Large intestine (tissue), 3 donors: ENCODE data around the gene OAT. TPM values are rescaled to one million over a fixed set of nuclear protein-coding genes. Genes with fewer than 3 reads are reported as not detected.

Experiments used
- DNase-seq, 2 donors: peaks; one replicate each; pipeline versions ENCODE4 v3.0.0 to v3.0.0-alpha.2; 2013
- H3K27ac ChIP-seq: one replicate; pipeline ENCODE4 v1.5.1; 2013; ENCODE audit warnings: low read length
- H3K27me3 ChIP-seq: 2 replicates; pipeline ENCODE4 v1.6.1; 2013; ENCODE audit warnings: low read length; ENCODE audit not compliant: control insufficient read depth, insufficient read depth
- H3K36me3 ChIP-seq: 2 replicates; pipeline ENCODE4 v1.6.1; 2013; ENCODE audit warnings: low read length; ENCODE audit not compliant: control insufficient read depth, insufficient read depth
- H3K4me1 ChIP-seq: one replicate; pipeline ENCODE4 v1.6.1; 2013; ENCODE audit warnings: low read length; ENCODE audit not compliant: control insufficient read depth, insufficient read depth
- H3K4me3 ChIP-seq: one replicate; pipeline ENCODE4 v1.5.1; 2013; ENCODE audit warnings: low read length
- H3K9me3 ChIP-seq: one replicate; pipeline ENCODE4 v1.6.1; 2013; ENCODE audit warnings: mild to moderate bottlenecking, low read depth, low read length, moderate library complexity; ENCODE audit not compliant: control insufficient read depth
- WGBS: methylation state at CpG from one replicate; pipeline ENCODE4 v1.1.5; 2013; ENCODE audit warnings: low lambda C conversion rate; ENCODE audit not compliant: insufficient coverage; 5-methylcytosine and 5-hydroxymethylcytosine counted together
- polyA plus RNA-seq: library from polyadenylated mRNA; unstranded; fragments of 120-200 nt; gene quantifications from one replicate; pipeline ENCODE4 v1.2.1, GENCODE V29; 2013

Gene OAT
- polyA plus RNA-seq, 1 donor, result 1,580 TPM

GRCh38 chr10:124408357-124408756, 10.4 kb downstream of the OAT start:
- DNase-seq, result no peak
- 8% methylated on average over 2 of the region's 2 CpGs for WGBS
- H3K4me1 ChIP-seq, result peaks cover 6% of the 10 kb centered on the region
- peaks cover 70% of the 10 kb centered on the region for H3K36me3 ChIP-seq
- no peak overlapping the region for H3K27ac ChIP-seq
- no peaks in the 10 kb centered on the region for H3K9me3 ChIP-seq
- no peaks in the 10 kb centered on the region for H3K27me3 ChIP-seq
- H3K4me3 ChIP-seq, result no peak overlapping the region

DNA sequence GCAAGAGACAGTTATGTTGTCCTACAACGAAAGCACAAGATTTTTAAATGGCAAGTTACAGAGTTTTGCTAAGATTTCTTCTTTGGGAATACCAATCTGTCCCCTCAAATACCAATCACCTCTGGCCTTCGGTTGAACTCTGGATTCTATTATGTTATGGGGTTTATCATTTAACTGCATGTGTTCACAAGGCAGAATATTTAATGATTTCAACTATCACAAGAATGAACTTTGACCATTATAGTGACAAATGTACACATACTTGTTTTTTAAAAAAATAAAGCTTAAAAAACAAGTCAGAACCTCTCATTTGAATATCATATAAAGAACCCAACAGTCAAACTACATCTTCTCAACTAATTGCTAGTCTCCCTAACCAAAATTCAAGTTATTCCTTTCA, 11.3 kb downstream of the OAT start:
- WGBS, result no CpG with 5 or more reads among the region's 2 CpGs
- DNase-seq, result peak in 1 of 2 donors; percentile 58
- Histone ChIP-seq H3K36me3 (peaks cover 72% of the 10 kb centered on the region), H3K27ac (peak overlapping the region; percentile 29), H3K4me3 (no peak overlapping the region), H3K9me3 (no peaks in the 10 kb centered on the region), H3K27me3 (no peaks in the 10 kb centered on the region), H3K4me1 (peaks cover 6% of the 10 kb centered on the region)

- H3K4me1 ChIP-seq, result peaks cover 6% of the 10 kb centered on the region
- peak overlapping the region; percentile 61 for H3K27ac ChIP-seq
- DNase-seq, result peak; percentile 70 to 79
- H3K9me3 ChIP-seq, result no peaks in the 10 kb centered on the region
- no peaks in the 10 kb centered on the region for H3K27me3 ChIP-seq
- no CpG with 5 or more reads among the region's 8 CpGs for WGBS
- H3K4me3 ChIP-seq, result no peak overlapping the region
- peaks cover 82% of the 10 kb centered on the region for H3K36me3 ChIP-seq
These were observed 15.2 kb downstream of the OAT start for GRCh38 chr10:124403548-124403947.

GRCh38 chr10:124402273-124402672, 16.4 kb downstream of the OAT start:
- Histone ChIP-seq H3K27me3 (no peaks in the 10 kb centered on the region), H3K9me3 (no peaks in the 10 kb centered on the region), H3K36me3 (peaks cover 85% of the 10 kb centered on the region), H3K4me1 (no peaks in the 10 kb centered on the region), H3K27ac (no peak overlapping the region), H3K4me3 (no peak overlapping the region)
- DNase-seq, result no peak
- WGBS, result 80% methylated on average over 2 of the region's 2 CpGs

DNA sequence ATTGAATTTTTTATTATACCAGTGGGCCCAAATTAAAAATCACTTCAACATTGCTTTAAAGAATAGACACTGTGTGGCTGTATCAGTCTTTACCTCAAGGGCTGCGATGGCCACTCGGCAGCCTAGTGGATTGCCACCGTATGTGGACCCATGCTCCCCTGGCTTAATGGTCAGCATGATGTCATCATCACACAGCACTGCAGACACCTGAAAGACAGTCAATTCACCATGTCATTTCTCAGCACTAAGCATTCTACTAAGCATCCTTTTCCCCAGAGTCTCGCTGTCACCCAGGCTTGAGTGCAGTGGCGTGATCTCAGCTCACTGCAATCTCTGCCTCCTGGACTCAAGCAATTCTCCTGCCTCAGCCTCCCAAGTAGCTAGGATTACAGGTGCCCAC, 17.1 kb downstream of the OAT start:
- WGBS, result no CpG with 5 or more reads among the region's 5 CpGs
- no peak overlapping the region for H3K4me3 ChIP-seq
- H3K4me1 ChIP-seq, result no peaks in the 10 kb centered on the region
- H3K9me3 ChIP-seq, result no peaks in the 10 kb centered on the region
- peaks cover 84% of the 10 kb centered on the region for H3K36me3 ChIP-seq
- no peak overlapping the region for H3K27ac ChIP-seq
- H3K27me3 ChIP-seq, result no peaks in the 10 kb centered on the region
- no peak for DNase-seq

DNA sequence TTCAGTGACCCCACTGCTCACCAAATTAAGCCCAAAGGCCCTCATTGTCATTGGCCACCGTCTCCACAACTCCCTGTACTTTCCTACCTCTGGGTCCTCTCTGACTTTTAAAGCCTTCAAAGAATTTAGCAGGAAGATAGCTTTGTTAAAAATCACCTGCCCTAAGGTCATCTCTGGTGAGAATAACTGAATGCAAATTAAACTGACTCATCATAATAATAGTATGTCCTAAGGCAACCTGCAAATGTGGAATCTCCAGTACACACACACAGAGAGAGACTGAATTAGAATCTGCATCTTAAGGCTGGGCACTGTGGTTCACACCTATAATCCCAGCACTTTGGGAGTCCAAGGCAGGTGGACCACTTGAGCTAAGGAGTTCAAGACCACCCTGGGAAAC, 24.1 kb downstream of the OAT start:
- Histone ChIP-seq H3K4me1 (no peaks in the 10 kb centered on the region), H3K36me3 (peaks cover 21% of the 10 kb centered on the region), H3K9me3 (no peaks in the 10 kb centered on the region), H3K4me3 (no peak overlapping the region), H3K27ac (no peak overlapping the region), H3K27me3 (no peaks in the 10 kb centered on the region)
- WGBS, result no CpG with 5 or more reads among the region's 1 CpG
- no peak for DNase-seq

GRCh38 chr10:124392626-124393342, 25.9 kb downstream of the OAT start:
- DNase-seq, result no peak
- peaks cover 11% of the 10 kb centered on the region for H3K36me3 ChIP-seq
- no peaks in the 10 kb centered on the region for H3K9me3 ChIP-seq
- no peaks in the 10 kb centered on the region for H3K27me3 ChIP-seq
- peaks cover 5% of the 10 kb centered on the region for H3K4me1 ChIP-seq
- no CpG with 5 or more reads among the region's 11 CpGs for WGBS
- no peak overlapping the region for H3K27ac ChIP-seq
- H3K4me3 ChIP-seq, result no peak overlapping the region

DNA sequence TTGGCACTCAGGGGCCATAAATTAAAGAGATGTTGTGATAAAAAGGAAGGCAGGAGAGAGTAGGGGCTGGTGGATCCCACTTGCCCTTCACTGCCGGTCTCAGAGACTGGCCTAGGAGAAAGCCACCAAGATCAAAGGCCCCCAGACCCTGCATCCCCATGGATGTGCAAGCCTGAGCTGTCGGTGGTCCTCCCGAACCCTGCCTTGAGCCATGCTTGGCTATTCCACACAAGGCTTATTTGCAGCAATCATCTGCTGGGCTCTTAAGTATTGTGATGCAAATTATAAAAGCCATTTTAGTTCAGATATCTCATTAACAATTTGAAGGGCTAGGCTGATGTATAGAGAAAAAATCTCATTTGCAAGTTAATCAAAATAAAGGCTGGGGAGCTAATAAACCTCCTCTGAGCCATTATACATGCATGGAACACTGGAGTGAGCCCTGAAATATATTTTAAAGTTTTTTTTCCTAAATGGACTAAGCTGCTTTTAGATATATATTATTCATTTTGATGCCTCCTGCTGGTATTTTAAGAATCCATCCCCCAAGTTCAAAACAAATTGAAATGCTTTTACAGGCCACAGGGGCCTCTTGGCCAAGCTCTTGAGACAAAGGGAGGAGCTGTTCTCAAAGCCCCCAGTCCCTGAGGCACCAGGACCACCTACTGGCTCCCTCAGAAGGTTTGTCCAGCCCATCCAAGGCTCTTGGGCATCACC, 28.1 kb downstream of the OAT start:
- WGBS, result no CpG with 5 or more reads among the region's 3 CpGs
- no peak for DNase-seq

DNA sequence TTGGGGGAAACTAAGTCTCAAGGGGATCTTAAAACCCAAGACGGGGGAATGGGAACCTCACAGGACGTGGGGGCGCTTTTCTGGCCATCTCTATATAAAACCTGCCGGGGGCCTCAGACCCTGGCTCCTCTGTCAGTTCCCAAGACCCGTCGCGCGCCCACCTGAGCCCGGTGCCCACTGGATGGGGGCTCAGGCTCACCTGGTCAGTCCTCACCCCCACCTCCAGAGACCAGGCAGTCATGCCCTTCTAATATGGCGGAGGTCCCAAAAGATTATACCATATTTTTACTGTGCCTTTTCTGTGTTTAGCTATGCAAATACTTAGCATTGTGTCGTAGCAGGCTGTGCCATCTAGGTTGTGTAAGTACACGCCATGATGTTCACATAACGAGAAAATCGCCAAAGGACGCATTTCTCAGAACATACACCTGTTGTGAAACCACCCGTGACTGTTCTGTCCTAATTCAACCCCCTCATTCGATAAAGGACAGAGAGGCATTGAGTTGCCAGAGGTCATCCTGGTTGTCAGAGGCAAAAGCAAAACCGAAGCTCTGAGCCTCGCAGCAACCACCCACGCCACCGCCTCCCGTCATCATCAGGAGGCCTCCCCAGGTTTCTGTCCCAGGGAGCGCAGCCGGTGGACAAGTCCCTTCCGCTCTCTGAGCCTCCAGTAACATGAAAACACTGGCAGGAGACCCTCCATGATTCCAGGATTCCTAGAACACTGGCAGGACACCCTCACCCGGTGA, 28.9 kb downstream of the OAT start:
- no peak for DNase-seq
- no peak overlapping the region for H3K4me3 ChIP-seq

More for the DNA sequence above, 28.1 kb downstream of the OAT start:
- no peaks in the 10 kb centered on the region for H3K36me3 ChIP-seq
- H3K27me3 ChIP-seq, result no peaks in the 10 kb centered on the region
- no peak overlapping the region for H3K4me3 ChIP-seq
- H3K9me3 ChIP-seq, result no peaks in the 10 kb centered on the region
- no peak overlapping the region for H3K27ac ChIP-seq
- H3K4me1 ChIP-seq, result peaks cover 5% of the 10 kb centered on the region

DNA sequence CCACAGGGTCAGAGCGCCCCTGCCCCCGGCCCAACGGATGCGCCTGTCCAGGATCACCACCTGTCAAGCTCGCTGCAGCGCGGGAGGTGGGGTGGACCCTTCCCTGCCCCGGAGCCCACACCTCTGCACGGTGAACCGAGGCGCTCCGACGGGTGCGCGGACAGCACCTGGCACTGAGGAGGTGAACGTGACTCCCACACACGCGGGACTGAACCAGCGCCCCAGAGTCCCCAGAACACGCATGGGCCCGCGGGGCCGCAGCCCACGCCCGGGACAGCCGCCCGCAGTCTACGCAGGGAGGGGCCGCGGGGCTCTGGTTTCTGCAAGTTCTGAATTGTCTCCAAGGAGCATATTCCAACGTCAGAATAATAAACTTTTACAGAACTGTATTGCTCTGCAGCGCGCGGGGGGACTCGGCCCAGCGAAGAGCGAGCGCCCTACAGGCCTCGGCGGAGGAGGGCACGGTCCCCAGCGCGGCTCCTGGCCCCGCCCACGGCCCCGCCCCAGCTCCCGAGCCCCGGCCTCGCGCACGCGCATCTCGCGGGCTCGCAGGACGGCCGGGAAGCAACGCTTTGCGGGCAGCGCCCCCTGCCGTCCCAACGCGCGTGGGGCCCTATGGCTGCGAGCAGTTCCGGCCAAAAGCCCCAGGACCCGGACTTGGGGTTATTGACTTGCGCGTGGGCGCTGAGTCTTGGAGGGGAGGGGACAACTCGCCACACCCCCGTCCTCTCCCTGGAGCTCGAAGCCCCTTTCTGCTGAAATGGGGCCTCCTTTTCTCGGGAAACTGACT, 29.7 kb downstream of the OAT start:
- Histone ChIP-seq H3K27me3 (no peaks in the 10 kb centered on the region), H3K9me3 (no peaks in the 10 kb centered on the region), H3K36me3 (no peaks in the 10 kb centered on the region), H3K4me3 (peak overlapping the region; percentile 43), H3K27ac (peak overlapping the region; percentile 53), H3K4me1 (peaks cover 5% of the 10 kb centered on the region)
- DNase-seq, result peak; percentile 86 to 87
- WGBS, result no CpG with 5 or more reads among the region's 74 CpGs

More for the DNA sequence above, 28.9 kb downstream of the OAT start:
- no CpG with 5 or more reads among the region's 26 CpGs for WGBS
- Histone ChIP-seq H3K36me3 (no peaks in the 10 kb centered on the region), H3K4me1 (peaks cover 5% of the 10 kb centered on the region), H3K27ac (no peak overlapping the region), H3K27me3 (no peaks in the 10 kb centered on the region), H3K9me3 (no peaks in the 10 kb centered on the region)
